B cell (primary cell): ENCODE measurements around the gene CRYBG3. TPM values are rescaled to one million over a fixed set of nuclear protein-coding genes. Genes with fewer than 3 reads are reported as not detected.

Experiments used
- ATAC-seq: fragments of 200-7000 bp; cut with Tn5 transposase; one replicate; pipeline ENCODE4 v1.10.0; 2021; ENCODE audit warnings: low read depth, mild to moderate bottlenecking, moderate number of reproducible peaks, moderate library complexity
- CTCF ChIA-PET: fragments of 350-600 bp; sonication (Branson Sonifier 250); formaldehyde crosslinking; loops from one replicate; lab custom pipeline; 2021; ENCODE audit warnings: antibody characterized with exemption, inconsistent platforms; lab: Charles Lee
- POLR2A ChIA-PET: fragments of 350-600 bp; sonication (Branson Sonifier 250); formaldehyde crosslinking; loops from one replicate; lab custom pipeline; 2021; ENCODE audit warnings: antibody characterized with exemption; lab: Charles Lee
- DNase-seq: peaks from one replicate; pipeline ENCODE4 v3.0.0; 2013
- H2AFZ ChIP-seq: 2 replicates; pipeline ENCODE4 v1.6.1; 2012; ENCODE audit warnings: mild to moderate bottlenecking, low read depth, low read length; ENCODE audit not compliant: insufficient read depth, poor library complexity, severe bottlenecking
- H3K27ac ChIP-seq, 2 donors: 1 replicate in 1 of 2; 2 replicates in 1 of 2; pipeline ENCODE4 v1.5.1; 2012 to 2013; ENCODE audit warnings: low read length in 2 of 2, mild to moderate bottlenecking in 2 of 2, moderate library complexity in 1 of 2
- H3K27me3 ChIP-seq, 4 experiments: fragments of 200-600 bp in 1 of 4; sonication (generic) in 1 of 4; replicated peaks in 1 of 4; 1 replicate in 2 of 4; 2 replicates in 2 of 4; pipeline versions ENCODE4 v1.6.1 to v1.7.0; 2013 to 2016; ENCODE audit warnings: low read length in 3 of 4, mild to moderate bottlenecking in 2 of 4, mixed read lengths in 1 of 4, moderate library complexity in 1 of 4; ENCODE audit not compliant: insufficient read depth in 4 of 4, control insufficient read depth in 3 of 4; ENCODE audit errors: control extremely low read depth in 1 of 4
- H3K36me3 ChIP-seq, 2 experiments: replicated peaks in 1 of 2; 1 replicate in 1 of 2; 2 replicates in 1 of 2; pipeline versions ENCODE4 v1.6.1 to v1.7.1; 2013; ENCODE audit warnings: low read length in 1 of 2; ENCODE audit not compliant: insufficient read depth in 2 of 2, control insufficient read depth in 1 of 2; ENCODE audit errors: control extremely low read depth in 1 of 2, extremely low read depth in 1 of 2
- H3K4me1 ChIP-seq, 2 donors: fragments of 200-600 bp in 1 of 2; sonication (generic) in 1 of 2; 1 replicate in 1 of 2; 2 replicates in 1 of 2; pipeline versions ENCODE4 v1.5.1 to v1.6.1; 2013 to 2017; ENCODE audit warnings: low read length in 2 of 2; ENCODE audit not compliant: control insufficient read depth in 2 of 2, insufficient read depth in 2 of 2
- H3K4me2 ChIP-seq: replicated peaks from 2 replicates; pipeline ENCODE3; 2012; ENCODE audit warnings: mild to moderate bottlenecking, low read depth, low read length; ENCODE audit not compliant: poor library complexity, severe bottlenecking
- H3K4me3 ChIP-seq, 5 experiments: fragments of 200-600 bp in 1 of 5; sonication (generic) in 1 of 5; 1 replicate in 3 of 5; 2 replicates in 2 of 5; pipeline versions ENCODE4 v1.5.1 to v1.7.0; 2011 to 2016; ENCODE audit warnings: low read length in 4 of 5, mild to moderate bottlenecking in 4 of 5, low read depth in 2 of 5, control low read depth in 1 of 5, moderate library complexity in 1 of 5; ENCODE audit not compliant: insufficient read depth in 1 of 5; ENCODE audit errors: control extremely low read depth in 1 of 5, extremely low read depth in 1 of 5
- H3K79me2 ChIP-seq: fragments of 200-600 bp; sonication (generic); one replicate; pipeline ENCODE4 v1.6.0; 2016; ENCODE audit warnings: low read length; ENCODE audit not compliant: control insufficient read depth, insufficient read depth
- H3K9ac ChIP-seq: fragments of 200-600 bp; sonication (generic); 2 replicates; pipeline ENCODE4 v1.6.1; 2017; ENCODE audit warnings: mild to moderate bottlenecking, low read length, moderate library complexity
- H3K9me3 ChIP-seq, 3 donors: one replicate each; pipeline versions ENCODE4 v1.6.1 to v1.7.1; 2013; ENCODE audit warnings: low read length in 2 of 3; ENCODE audit not compliant: control insufficient read depth in 2 of 3, insufficient read depth in 1 of 3; ENCODE audit errors: control extremely low read depth in 1 of 3
- H4K20me1 ChIP-seq: 2 replicates; pipeline ENCODE4 v1.6.0; 2012; ENCODE audit warnings: mild to moderate bottlenecking, low read length; ENCODE audit not compliant: insufficient read depth, control insufficient read depth, poor library complexity, severe bottlenecking
- H3K27ac Mint-ChIP-seq: one replicate; pipeline ENCODE4 v1.8.0; 2021; ENCODE audit warnings: mixed read lengths
- H3K27me3 Mint-ChIP-seq: one replicate; pipeline ENCODE4 v1.8.0; 2021; ENCODE audit warnings: mixed read lengths
- H3K4me1 Mint-ChIP-seq: one replicate; pipeline ENCODE4 v1.8.0; 2021; ENCODE audit warnings: mixed read lengths
- H3K4me3 Mint-ChIP-seq: one replicate; pipeline ENCODE4 v1.8.0; 2021; ENCODE audit warnings: mixed read lengths
- H3K9me3 Mint-ChIP-seq: one replicate; pipeline ENCODE4 v1.8.0; 2022; ENCODE audit warnings: mixed read lengths; ENCODE audit not compliant: insufficient read depth
- CTCF ChIP-seq: fragments of 200-600 bp; IDR thresholded peaks from one replicate; pipeline ENCODE4 v1.8.0; 2022; ENCODE audit warnings: antibody characterized with exemption, mild to moderate bottlenecking
- EZH2 ChIP-seq: IDR thresholded peaks from 2 replicates; pipeline ENCODE4 v1.6.1; 2012; ENCODE audit warnings: borderline replicate concordance, low read depth, mild to moderate bottlenecking, moderate library complexity, low read length; ENCODE audit not compliant: insufficient read depth, poor library complexity, severe bottlenecking
- WGBS: methylation state at CpG from one replicate; pipeline ENCODE4 v1.1.5; 2013; ENCODE audit warnings: missing lambda C conversion rate; ENCODE audit not compliant: insufficient coverage; 5-methylcytosine and 5-hydroxymethylcytosine counted together
- intact Hi-C: fragments of 100-400 bp; cut with micrococcal nuclease; formaldehyde crosslinking; loops from one replicate; pipeline ENCODE4 v1.10.0; 2022
- polyA plus RNA-seq: library from polyadenylated mRNA; depleted of rRNA; stranded (reverse); fragments of >200 nt; gene quantifications from 2 replicates; pipeline ENCODE4 v1.2.3, GENCODE V29; 2012
- total RNA-seq, 2 donors: library from RNA; stranded (reverse); fragments of 120-200 nt in 1 of 2; gene quantifications; 1 replicate in 1 of 2; 2 replicates in 1 of 2; pipeline versions ENCODE4 v1.2.3 to v1.2.4, GENCODE V29; 2013 to 2022

Gene CRYBG3
- total and polyA plus RNA-seq, 2 donors (not counting 1 experiment from before 2014, with no cell fraction given) = 2.2 to 3.0 TPM

GRCh38 chr3:97939401-97939800 is 117.6 kb downstream of the CRYBG3 start:
- Histone ChIP-seq H3K9me3 (no peaks in the 10 kb centered on the region), H3K36me3 (peaks cover 2 to 18% of the 10 kb centered on the region in 2 experiments), H2AFZ (no peak overlapping the region), H3K4me1 (no peaks in the 10 kb centered on the region), H3K27ac (no peak overlapping the region), H3K79me2 (no peaks in the 10 kb centered on the region), H4K20me1 (no peaks in the 10 kb centered on the region), H3K27me3 (no peaks in the 10 kb centered on the region), H3K9ac (no peak overlapping the region), H3K4me2 (no peak overlapping the region), H3K4me3 (no peak overlapping the region)
- ChIA-PET CTCF (no interaction called here), POLR2A (no interaction called here)
- DNase-seq = no peak
- Mint-ChIP-seq H3K4me3 (no peak overlapping the region), H3K27ac (no peak overlapping the region), H3K9me3 (no peaks in the 10 kb centered on the region), H3K27me3 (no peaks in the 10 kb centered on the region), H3K4me1 (no peaks in the 10 kb centered on the region)
- WGBS = no CpG with 5 or more reads among the region's 2 CpGs
- intact Hi-C loops = no loop called here
- TF ChIP-seq CTCF = no peak
- TF ChIP-seq EZH2 = no peak
- no peak for ATAC-seq

GRCh38 chr3:97940034-97940433 is 118.2 kb downstream of the CRYBG3 start:
- WGBS = 100% methylated on average over 1 of the region's 1 CpG
- Histone ChIP-seq H3K9ac (no peak overlapping the region), H3K4me3 (no peak overlapping the region), H3K4me2 (no peak overlapping the region), H3K27me3 (no peaks in the 10 kb centered on the region), H3K79me2 (no peaks in the 10 kb centered on the region), H2AFZ (no peak overlapping the region), H3K9me3 (no peaks in the 10 kb centered on the region), H3K27ac (no peak overlapping the region), H3K36me3 (peaks cover 2 to 24% of the 10 kb centered on the region in 2 experiments), H4K20me1 (no peaks in the 10 kb centered on the region), H3K4me1 (no peaks in the 10 kb centered on the region)
- Mint-ChIP-seq H3K9me3 (no peaks in the 10 kb centered on the region), H3K4me1 (no peaks in the 10 kb centered on the region), H3K4me3 (no peak overlapping the region), H3K27ac (no peak overlapping the region), H3K27me3 (no peaks in the 10 kb centered on the region)
- no peak for ATAC-seq
- ChIA-PET POLR2A (no interaction called here), CTCF (no interaction called here)
- intact Hi-C loops = no loop called here
- TF ChIP-seq EZH2 (no peak), CTCF (no peak)
- DNase-seq = peak; percentile 5
